Stromal cell of bone marrow (primary cell): Measurements from ENCODE around the gene ZC3H8.
"Not testable (repeated sequence)": the region's sequence is repeated elsewhere in the genome, so short reads cannot be mapped to it uniquely, and the experiment has no call there.

Experiments used
- DNase-seq: peaks from one replicate; pipeline ENCODE4 v3.0.0-alpha.2; 2012; ENCODE audit warnings: low read depth

The ZC3H8 gene

DNA sequence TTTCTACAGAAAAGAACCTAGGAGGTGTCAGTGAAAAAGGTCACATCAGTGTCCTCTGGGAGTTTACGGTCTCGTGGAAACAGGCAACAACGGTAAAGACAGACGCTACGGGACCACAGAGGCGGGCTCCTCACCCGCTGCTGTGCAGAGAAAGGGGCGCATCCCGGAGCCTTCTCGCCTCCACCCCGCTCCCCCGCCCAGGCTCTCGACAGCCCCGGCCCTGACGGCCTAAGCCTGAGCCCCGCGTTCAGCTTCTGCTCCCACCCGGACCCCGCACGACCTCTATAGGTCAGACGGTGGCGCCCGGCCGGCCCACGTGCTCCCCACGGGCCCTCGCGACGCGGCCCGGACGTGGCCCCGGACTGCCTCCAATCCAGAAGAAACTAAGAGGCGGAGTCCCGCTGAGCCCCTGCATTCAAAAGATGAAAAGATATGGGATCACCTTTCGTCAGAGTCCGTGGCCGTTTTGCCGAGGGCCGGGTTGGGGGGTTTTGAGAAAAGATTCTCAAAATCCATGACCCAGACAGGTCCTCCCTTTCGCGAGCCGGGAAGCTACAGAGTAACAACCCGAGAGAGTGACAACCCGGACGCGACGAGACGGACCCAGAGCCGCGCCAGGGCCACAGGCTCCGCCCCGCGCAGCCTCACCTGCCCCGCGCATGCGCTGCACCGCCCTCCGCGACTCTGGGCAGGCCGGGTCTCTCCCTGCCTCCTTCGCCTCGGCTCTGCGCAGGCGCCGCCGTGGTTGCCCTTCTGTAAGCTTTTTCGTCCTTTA, at the start of gene ZC3H8:
Gene ZC3H8 (minus strand): TSS at position 577 of the 775 bp plus-strand sequence. CDS start 61 bp downstream, at position 516.
- DNase-seq = peak; percentile 68

GRCh38 chr2:112304298-112304941, 49.6 kb upstream of the ZC3H8 start:
- DNase-seq = no peak

DNA sequence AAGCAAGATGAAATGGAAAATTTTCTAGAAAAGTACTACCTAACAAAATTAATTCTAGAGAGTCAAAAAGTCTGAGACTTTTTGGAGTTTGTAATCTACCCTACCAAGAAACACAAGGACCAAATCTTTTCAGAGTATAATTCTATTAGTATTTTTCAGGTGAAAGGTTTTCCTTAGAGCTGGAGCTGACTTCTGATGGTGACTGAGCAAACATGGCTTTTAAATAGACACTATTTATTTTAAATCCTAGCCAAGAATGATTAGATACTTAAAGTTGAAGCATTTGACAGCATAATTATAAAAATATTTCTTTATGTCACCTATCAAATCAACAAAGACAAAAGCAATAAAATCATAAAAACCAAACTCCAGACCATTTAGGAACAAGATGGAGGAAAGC, 47.1 kb upstream of the ZC3H8 start:
- no peak for DNase-seq

GRCh38 chr2:112301171-112301584, 46.3 kb upstream of the ZC3H8 start:
- DNase-seq = no peak

DNA sequence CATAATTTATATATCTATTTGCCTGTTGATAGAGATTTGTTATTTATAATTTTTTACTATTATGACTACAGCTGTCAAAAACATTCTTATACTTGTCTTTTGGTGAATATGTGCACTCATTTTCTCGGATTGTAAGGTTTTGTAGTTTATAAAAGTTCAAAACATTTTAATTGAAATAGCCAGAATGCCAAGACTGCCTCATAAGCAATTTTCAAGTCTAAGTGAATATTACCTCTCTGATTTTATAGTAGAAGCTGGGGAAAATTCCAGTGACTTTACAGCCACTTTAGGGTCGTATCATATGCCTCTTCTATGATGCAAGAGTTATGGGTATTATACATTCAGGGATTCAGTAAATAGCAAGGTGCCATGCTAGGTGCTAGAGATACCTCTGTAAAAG, 41.6 kb upstream of the ZC3H8 start:
- no peak for DNase-seq

- no peak for DNase-seq
Measured at GRCh38 chr2:112295407-112296078, 40.7 kb upstream of the ZC3H8 start.

- no peak for DNase-seq
Measured at GRCh38 chr2:112293636-112294401, 39.0 kb upstream of the ZC3H8 start.

- no peak for DNase-seq
Measured at GRCh38 chr2:112290648-112291047, 35.8 kb upstream of the ZC3H8 start.

- no peak for DNase-seq
Measured at GRCh38 chr2:112290088-112290487, 35.2 kb upstream of the ZC3H8 start.

DNA sequence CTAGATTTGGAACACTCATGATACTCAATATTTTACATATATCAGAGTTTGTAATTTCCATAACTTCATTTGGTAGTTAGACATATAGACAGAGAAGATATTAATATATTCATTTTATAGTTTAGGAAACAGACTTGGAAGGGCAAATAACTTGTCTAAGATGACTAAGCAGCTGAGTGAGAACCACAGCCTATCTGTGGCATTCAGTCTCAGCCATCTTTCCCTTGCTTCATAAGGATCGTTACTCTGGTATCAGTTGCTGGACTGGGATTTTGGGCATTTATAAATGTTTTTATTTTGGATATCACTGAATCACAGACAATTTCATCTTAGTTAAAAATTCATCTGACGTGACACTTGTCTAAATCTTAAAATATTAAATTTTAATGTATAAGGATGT, 28.7 kb upstream of the ZC3H8 start:
- not testable (repeated sequence) for DNase-seq

- not testable (repeated sequence) for DNase-seq
Measured at GRCh38 chr2:112282066-112282465, 27.2 kb upstream of the ZC3H8 start.

DNA sequence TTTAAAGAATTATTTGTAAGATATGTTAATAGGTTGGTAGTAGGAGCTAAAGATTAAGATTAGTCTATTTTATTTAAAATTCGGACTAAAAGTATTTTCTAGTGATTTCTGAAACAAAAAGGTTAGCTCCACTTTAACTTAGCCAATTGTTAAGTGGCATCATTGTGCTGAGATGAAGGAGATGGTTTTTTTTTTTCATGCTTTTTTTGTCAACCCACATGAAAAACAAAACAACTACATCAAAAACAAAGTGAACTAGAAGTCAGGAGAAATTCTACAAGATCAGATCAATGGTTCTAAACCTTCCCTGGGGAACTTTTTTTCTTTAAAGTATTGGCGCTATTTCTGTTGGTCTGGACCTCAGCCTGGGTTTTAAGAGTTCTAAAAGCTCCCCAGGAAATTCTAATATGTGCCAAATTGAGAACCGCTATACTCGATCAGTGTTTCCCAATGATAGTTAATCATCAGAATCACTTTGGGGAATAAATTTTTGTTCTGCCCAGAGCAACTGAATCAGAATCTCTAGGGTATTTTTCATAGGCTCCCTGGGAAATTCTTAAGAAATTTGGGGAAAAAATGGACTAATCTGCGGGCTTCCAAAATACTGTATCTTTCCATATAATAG, 22.9 kb upstream of the ZC3H8 start:
- peak; percentile 67 for DNase-seq

- DNase-seq = no peak
Measured at GRCh38 chr2:112276954-112277353, 22.1 kb upstream of the ZC3H8 start.

GRCh38 chr2:112275887-112276773, 21.3 kb upstream of the ZC3H8 start:
- DNase-seq = peak; percentile 78

DNA sequence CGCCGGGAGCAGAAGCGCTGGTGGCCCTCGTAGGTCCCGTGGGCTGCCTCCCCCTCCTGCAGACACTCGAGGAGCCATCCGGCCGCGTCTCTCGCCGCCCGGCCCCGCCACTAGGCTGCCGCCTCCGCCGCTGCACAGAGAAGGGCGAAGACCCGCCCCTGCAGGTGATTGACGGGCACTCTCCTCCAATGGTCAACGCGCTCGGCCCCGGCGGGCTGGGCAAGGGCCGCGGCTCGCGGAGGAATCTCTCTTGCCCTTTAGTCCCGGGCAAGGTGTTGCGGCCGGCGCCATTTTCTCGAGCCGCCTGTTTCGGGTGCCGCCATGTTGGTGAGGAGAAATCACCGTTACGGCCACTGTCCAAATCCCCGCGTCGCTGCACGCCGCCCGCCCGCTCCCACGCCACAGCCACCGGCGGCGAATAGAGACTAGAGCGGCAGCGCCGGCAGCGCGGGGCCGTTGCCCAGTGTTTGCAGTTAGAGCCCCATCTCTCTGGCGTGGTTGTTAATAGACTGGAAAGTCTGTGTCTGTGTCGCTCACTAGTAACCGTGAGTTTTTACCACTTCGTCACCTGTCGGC, 20.6 kb upstream of the ZC3H8 start, which contains the start of gene ZC3H6:
Gene ZC3H6 (plus strand): TSS at position 287 of the 576 bp plus-strand sequence. CDS start 398 bp downstream, outside the sequence.
- peak; percentile 95 for DNase-seq

DNA sequence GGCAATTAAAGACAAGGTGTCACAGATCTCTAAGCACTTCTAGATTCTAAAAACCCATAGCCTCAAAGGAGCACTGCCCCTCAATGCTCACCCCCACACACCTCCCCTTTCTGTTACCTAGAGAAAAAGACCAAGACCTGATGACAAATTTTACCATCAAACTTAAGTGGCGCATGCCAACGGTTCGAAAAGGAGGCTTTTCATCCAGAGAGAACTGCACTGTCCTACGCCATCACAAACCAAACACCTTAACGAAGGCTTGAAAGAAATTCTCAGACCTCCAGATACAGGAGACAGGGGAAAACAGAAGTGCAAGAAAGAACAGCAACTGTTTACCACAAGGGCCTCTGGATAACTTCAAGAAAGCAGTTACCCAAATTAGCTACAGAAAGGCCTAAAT, 18.5 kb upstream of the ZC3H8 start:
- no peak for DNase-seq

DNA sequence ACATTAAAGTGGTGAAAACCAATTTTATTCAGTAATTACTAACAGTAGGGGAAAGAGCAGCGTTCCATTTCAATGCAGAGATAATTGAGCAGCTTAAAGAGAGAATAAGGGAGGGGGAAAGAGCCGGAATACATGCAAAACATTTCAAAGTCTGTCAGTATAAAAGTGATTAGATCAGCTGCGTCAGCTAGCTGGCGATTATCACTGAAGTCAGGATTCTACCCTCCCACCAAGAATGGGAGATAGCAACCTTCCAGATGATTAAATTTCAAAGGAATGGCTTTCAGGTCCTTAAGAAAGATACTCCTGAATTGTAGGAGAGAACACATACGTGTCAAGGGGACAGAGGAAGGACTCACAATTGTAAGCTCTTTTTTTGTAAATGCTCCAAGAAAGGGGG, 17.8 kb upstream of the ZC3H8 start:
- no peak for DNase-seq

- DNase-seq = no peak
Measured at GRCh38 chr2:112268547-112268946, 13.7 kb upstream of the ZC3H8 start.

GRCh38 chr2:112262876-112263275, 8.0 kb upstream of the ZC3H8 start:
- DNase-seq = no peak

DNA sequence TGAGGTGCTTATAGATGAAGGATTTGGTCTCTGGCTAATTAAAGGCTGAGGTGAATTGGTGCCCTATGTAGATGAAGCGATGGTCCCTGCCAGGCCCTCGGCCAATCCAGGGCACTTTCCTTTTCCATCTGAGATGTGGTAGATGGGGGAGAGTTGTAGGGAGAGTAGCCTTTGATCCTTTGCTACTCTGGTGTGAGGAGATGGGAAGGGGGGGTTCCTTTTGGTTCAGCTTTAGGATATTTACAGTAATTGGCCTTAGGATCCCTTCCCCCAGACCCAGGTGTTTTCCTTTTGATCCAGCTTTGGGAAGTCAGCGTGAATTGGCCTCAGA, 5.4 kb upstream of the ZC3H8 start:
- no peak for DNase-seq
